GM12874 (cell line): ENCODE results near the gene NR2F1-AS1.

Source experiments
- CTCF ChIP-seq: IDR thresholded peaks from 2 replicates; pipeline ENCODE4 v1.5.1; 2011; ENCODE audit warnings: low read depth, mild to moderate bottlenecking, control low read depth, low read length, moderate library complexity; ENCODE audit not compliant: insufficient read depth

NR2F1-AS1 gene

GRCh38 chr5:93586736-93587596 lies 5.9 kb upstream of the NR2F1-AS1 start:
- TF ChIP-seq CTCF: no peak

- TF ChIP-seq CTCF: no peak
Measured at GRCh38 chr5:93585767-93586385, 4.9 kb upstream of the NR2F1-AS1 start.

- TF ChIP-seq CTCF: no peak
Measured at GRCh38 chr5:93585041-93585766, 4.2 kb upstream of the NR2F1-AS1 start.

- TF ChIP-seq CTCF: no peak
Measured at GRCh38 chr5:93584596-93585040, 3.6 kb upstream of the NR2F1-AS1 start.

GRCh38 chr5:93583768-93584595 lies 3.0 kb upstream of the NR2F1-AS1 start:
- no peak for TF ChIP-seq CTCF

GRCh38 chr5:93583439-93583767 lies 2.4 kb upstream of the NR2F1-AS1 start:
- TF ChIP-seq CTCF: no peak
